ENCODE data around the gene TAF11L12.
"Not testable (repeated sequence)": the region's sequence is repeated elsewhere in the genome, so short reads cannot be mapped to it uniquely, and the experiment has no call there.

The TAF11L12 gene

DNA sequence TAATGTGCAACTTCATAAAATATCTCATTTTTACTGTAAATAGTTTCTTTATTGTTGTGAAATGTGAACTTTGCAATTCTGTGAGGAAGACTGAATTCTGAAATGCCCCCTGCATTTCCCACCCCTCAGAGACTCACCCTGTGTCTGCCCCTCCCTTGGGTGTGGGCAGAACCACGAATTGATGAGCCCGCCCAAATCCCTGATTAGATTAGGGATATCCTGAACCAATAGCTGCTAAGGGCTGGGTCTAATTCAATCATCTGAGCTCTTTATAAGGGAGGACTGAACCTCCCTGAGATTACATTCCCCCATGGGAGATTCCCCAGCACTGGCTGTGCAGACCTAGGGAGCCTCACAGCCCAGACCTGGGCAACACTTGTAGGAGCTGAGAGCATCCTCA, at the start of gene TAF11L12:
Gene TAF11L12, plus strand, starts transcription at position 301 of the 400 bp plus-strand sequence.
- DNase-seq = not testable (repeated sequence)

DNA sequence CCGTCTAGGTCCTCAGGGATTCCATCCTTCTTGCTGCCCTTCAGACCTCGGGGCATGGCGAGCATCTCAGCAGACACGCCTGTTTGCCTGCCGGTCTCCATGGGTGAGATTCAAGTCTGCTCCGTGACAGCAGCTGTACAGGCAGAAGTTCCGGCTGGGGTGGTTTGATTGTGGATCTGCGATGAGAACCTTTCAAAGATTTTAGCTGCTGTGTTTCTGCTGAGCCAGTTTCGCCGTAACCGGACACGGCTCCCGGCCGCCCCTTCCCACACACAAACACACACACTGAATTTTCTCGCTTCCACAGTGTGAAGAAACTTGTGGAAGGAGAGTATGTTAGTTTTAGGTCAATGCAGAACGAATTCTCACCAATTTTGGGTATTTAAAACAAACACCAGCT, 24.5 kb upstream of the TAF11L12 start, which contains the start of gene TAF11L7:
Gene TAF11L7, minus strand, starts transcription at position 101 of the 400 bp plus-strand sequence.
- DNase-seq = not testable (repeated sequence)

DNA sequence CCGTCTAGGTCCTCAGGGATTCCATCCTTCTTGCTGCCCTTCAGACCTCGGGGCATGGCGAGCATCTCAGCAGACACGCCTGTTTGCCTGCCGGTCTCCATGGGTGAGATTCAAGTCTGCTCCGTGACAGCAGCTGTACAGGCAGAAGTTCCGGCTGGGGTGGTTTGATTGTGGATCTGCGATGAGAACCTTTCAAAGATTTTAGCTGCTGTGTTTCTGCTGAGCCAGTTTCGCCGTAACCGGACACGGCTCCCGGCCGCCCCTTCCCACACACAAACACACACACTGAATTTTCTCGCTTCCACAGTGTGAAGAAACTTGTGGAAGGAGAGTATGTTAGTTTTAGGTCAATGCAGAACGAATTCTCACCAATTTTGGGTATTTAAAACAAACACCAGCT, 19.3 kb upstream of the TAF11L12 start, which contains the start of gene TAF11L8:
Gene TAF11L8, minus strand, starts transcription at position 101 of the 400 bp plus-strand sequence.
- DNase-seq = not testable (repeated sequence)

DNA sequence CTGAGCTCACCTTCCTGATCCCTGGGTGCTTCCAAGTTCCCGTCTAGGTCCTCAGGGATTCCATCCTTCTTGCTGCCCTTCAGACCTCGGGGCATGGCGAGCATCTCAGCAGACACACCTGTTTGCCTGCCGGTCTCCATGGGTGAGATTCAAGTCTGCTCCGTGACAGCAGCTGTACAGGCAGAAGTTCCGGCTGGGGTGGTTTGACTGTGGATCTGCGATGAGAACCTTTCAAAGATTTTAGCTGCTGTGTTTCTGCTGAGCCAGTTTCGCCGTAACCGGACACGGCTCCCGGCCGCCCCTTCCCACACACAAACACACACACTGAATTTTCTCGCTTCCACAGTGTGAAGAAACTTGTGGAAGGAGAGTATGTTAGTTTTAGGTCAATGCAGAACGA, 15.9 kb upstream of the TAF11L12 start, which contains the start of gene TAF11L9:
Gene TAF11L9, minus strand, starts transcription at position 140 of the 400 bp plus-strand sequence.
- DNase-seq = not testable (repeated sequence)

DNA sequence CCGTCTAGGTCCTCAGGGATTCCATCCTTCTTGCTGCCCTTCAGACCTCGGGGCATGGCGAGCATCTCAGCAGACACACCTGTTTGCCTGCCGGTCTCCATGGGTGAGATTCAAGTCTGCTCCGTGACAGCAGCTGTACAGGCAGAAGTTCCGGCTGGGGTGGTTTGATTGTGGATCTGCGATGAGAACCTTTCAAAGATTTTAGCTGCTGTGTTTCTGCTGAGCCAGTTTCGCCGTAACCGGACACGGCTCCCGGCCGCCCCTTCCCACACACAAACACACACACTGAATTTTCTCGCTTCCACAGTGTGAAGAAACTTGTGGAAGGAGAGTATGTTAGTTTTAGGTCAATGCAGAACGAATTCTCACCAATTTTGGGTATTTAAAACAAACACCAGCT, 12.5 kb upstream of the TAF11L12 start, which contains the start of gene TAF11L10:
Gene TAF11L10, minus strand, starts transcription at position 101 of the 400 bp plus-strand sequence.
- not testable (repeated sequence) for DNase-seq

DNA sequence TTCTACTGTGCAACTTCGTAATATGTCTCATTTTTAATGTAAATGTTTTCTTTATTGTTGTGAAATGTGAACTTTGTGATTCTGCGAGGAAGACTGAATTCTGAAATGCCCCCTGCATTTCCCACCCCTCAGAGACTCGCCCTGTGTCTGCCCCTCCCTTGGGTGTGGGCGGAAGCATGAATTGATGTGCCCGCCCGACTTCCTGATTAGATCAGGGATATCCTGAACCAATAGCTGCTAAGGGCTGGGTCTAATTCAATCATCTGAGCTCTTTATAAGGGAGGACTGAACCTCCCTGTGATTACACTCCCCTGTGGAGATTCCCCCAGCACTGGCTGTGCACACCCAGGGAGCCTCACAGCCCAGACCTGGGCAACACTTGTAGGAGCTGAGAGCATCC, 6.3 kb upstream of the TAF11L12 start, which contains the start of gene TAF11L11:
Gene TAF11L11, plus strand, starts transcription at position 304 of the 400 bp plus-strand sequence.
- DNase-seq = not testable (repeated sequence)

DNA sequence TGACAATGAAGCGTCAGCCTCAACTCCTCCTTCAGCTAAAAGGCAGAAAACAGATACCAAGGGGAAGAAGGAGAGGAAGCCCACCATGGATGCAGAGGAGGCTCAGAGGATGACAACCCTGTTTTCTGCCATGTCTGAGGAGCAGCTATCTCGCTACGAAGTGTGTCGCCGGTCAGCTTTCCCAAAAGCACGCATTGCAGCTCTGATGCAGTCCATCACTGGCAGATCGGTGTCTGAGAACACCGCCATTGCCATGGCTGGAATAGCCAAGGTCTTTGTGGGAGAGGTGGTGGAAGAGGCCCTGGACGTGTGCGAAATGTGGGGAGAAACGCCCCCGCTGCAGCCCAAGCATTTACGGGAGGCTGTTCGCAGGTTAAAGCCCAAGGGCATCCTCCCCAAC, 5.2 kb upstream of the TAF11L12 start:
- no peak for DNase-seq

DNA sequence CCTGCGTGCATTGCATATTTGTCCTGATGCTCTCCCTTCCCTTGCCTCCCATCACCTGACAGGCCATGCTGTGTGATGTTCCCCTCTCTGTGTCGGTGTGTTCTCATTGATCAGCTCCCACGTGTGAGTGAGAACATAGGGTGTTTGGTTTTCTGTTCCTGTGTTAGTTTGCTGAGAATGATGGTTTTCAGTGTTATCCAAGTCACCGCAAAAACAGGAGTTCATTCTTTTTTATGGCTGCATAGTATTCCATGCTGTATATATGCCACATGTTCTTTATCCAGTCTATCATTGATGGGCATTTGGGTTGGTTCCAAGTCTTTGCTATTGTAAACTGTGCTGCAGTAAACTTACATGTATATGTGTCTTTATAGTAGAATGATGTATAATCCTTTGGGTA, 2.7 kb upstream of the TAF11L12 start:
- DNase-seq = not testable (repeated sequence)

DNA sequence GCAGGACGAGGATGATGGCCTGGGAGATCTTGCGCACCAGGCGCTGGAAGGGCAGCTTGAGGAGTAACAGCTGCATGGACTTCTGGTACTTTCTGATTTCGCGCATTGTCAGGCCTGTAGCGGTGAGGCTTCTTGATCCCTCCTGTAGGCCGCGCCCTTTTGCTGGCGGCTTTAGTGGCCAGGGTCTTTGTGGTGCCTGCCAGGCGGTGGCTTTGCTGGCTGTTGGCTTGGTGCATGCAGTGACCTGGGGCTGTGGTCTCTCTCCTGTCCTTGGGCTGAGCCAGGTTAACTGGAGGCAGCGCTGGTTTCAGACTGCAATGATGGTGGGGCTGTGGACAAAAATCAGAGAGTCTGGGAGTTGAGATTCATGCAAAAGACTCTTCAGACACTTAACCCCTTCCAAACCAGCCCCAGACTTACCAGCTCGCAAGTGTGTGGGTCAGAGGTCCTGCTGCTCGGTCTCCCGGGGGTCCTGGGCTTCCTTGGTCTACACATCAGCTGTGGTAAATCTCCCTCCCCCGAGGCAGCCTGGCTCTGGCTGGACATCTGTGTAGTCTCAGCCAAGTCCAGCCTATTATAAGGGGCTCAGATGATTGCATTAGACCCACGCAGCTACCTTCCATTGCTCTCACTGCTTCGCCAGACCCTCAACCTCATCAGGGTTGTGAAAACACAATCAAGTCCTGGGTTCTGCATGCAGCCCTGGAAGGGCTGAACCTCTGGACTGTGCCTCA, 4.8 kb downstream of the TAF11L12 start:
- DNase-seq = no peak

DNA sequence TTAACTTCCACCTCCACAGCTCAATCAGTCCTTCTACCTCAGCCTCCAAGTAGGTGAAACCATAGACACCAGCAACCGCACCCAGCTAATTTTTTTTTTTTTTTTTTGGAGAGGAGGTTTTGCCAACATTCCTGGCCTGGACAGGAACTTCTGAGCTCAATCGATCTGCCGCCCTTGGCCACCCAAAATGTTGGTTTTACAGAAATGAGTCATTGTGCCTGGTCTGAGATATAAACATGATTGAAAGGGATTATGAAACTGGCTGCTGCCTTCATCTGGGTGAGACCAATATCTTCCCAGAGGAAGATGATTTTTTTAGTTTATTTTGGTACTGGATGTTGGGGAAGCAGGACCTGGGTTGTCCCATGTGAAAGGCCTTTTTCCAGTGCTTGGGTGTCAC, 9.2 kb downstream of the TAF11L12 start:
- no peak for DNase-seq

DNA sequence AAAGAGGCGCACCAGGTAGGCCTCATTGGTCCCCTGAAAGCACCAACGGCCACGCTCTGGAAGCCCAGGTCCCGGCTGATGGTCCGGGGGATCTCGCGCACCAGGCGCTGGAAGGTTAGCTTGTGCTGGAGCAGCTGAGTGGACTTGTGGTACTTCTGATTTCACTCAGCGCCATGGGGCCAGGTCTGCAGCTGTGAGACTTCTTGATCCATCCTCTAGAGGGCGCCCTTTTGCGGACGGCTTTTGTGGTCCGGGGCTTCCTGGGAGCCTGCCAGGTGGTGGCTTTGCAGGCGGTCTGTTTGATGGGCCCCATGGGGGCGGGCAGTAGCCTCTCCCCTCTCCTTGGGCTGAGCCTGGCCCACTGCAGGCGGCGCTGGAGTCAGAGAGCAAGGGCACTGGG, 10.4 kb downstream of the TAF11L12 start:
- no peak for DNase-seq

DNA sequence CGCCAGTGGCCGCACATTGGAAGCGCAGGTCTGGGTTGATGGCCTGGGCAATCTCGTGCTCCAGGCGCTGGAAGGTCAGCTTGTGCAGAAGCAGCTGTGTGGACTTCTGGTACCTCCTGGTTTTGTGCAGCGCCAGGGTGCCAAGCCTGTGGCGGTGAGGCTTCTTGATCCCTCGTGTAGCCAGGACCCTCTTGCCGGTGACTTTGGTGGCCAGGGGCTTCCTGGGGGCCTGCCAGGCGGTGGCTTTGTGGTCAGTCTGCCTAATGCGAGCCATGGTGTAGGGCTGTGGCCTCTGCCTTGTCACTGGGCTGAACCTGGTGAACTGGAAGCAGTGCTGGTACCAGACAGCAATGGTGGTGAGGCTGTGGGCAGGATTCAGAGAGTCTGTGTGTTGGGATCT, 15.5 kb downstream of the TAF11L12 start:
- no peak for DNase-seq

DNA sequence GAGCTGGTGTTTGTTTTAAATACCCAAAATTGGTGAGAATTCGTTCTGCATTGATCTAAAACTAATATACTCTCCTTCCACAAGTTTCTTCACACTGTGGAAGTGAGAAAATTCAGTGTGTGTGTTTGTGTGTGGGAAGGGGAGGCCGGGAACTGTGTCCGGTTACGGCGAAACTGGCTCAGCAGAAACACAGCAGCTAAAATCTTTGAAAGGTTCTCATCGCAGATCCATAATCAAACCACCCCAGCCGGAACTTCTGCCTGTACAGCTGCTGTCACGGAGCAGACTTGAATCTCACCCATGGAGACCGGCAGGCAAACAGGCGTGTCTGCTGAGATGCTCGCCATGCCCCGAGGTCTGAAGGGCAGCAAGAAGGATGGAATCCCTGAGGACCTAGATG, 21.6 kb downstream of the TAF11L12 start, which contains the start of gene TAF11L13:
Gene TAF11L13, plus strand, starts transcription at position 301 of the 400 bp plus-strand sequence.
- DNase-seq = not testable (repeated sequence)

DNA sequence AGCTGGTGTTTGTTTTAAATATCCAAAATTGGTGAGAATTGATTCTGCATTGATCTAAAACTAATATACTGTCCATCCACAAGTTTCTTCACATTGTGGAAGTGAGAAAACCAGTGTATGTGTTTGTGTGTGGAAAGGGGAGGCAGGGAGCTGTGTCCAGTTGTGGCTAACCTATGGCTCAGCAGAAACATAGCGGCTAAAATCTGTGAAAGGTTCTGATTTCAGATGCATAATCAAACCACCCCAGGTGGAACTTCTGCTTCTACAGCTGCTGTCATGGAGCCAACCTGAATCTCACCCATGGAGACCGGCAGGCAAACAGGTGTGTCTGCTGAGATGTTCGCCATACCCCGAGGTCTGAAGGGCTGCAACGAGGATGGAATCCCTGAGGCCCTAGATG, 24.0 kb downstream of the TAF11L12 start, which contains the start of gene TAF11L14:
Gene TAF11L14, plus strand, starts transcription at position 301 of the 400 bp plus-strand sequence.
- no peak for DNase-seq

DNA sequence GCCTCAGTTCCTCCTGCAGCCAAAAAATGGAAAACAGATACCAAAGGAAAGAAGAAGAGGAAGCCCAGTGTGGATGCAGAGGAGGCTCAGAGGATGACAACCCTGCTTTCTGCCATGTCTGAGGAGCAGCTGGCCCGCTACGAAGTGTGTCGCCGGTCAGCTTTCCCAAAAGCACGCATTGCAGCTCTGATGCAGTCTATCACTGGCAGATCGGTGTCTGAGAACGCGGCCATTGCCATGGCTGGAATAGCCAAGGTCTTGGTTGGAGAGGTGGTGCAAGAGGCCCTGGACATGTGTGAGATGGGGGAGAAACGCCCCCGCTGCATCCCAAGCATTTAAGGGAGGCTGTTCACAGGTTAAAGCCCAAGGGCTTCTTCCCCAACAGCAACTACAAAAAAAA, 39.0 kb downstream of the TAF11L12 start:
- DNase-seq = not testable (repeated sequence)

DNA sequence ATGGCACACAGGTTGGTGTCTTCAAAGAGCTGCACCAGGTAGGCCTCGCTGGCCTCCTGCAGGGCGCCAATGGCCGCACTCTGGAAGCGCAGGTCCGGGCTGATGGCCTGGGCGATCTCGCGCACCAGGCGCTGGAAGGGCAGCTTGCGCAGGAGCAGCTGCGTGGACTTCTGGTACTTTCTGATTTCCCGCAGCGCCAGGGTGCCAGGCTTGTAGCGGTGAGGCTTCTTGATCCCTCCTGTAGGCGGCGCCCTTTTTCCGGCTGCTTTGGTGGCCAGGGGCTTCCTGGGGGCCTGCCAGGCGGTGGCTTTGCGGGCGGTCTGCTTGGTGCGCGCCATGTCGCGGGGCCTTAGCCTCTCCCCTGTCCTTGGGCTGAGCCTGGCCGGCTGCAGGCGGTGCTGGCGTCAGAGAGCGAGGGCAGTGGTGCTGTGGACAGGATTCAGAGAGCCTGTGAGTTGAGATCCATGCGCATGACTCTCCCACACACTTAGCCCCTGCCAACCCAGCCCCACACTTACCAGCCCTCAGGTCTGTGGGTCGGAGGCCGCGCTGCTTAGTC, 45.1 kb downstream of the TAF11L12 start:
- DNase-seq = not testable (repeated sequence)

DNA sequence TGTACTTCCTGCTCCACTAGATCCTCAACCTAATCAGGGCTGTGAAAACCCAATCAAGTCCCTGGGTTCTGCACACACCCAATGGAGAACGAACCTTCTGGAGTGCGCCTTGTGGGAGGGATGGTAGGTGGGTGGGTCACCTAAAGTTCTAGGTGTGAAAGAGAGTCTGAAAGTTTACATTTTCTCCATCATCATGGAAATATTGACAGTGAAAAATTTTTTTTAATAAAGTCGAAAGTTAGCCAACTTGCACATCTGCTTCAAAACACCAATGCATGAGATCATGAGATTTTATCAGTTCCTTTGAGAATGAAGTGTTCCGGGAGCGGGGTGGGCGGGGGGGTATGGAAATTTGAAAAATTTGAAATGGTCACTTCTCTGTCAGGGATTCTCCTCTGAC, 45.7 kb downstream of the TAF11L12 start:
- DNase-seq = no peak

Data from activated CD8-positive, alpha-beta memory T cell treated with anti-CD3 and anti-CD28 coated beads, Interleukin-2, amount 50 U/mL, for 4 hours (primary cell).